Uterus (tissue), 4 donors: Measurements from ENCODE around the gene RPS25. TPM values are rescaled to one million over a fixed set of nuclear protein-coding genes. Genes with fewer than 3 reads are reported as not detected.
"Not testable (repeated sequence)": the region's sequence is repeated elsewhere in the genome, so short reads cannot be mapped to it uniquely, and the experiment has no call there.

Source experiments
- DNase-seq, 2 donors: peaks; one replicate each; pipeline ENCODE4 v3.0.0-alpha.2; 2019 to 2020
- H3K27ac ChIP-seq, 2 donors: fragments of 200-600 bp; sonication (generic); 1 replicate in 1 of 2; 2 replicates in 1 of 2; pipeline ENCODE4 v1.5.1; 2016 to 2018
- H3K27me3 ChIP-seq, 2 donors: fragments of 200-600 bp; sonication (generic); one replicate each; pipeline ENCODE4 v1.5.1; 2018 to 2019; ENCODE audit warnings: control low read depth in 1 of 2
- H3K36me3 ChIP-seq, 2 donors: fragments of 200-600 bp; sonication (generic); one replicate each; pipeline ENCODE4 v1.5.1; 2019; ENCODE audit warnings: control low read depth in 1 of 2
- H3K4me1 ChIP-seq, 2 donors: fragments of 200-600 bp; sonication (generic); one replicate each; pipeline ENCODE4 v1.5.1; 2018 to 2019; ENCODE audit warnings: control low read depth in 1 of 2
- H3K4me3 ChIP-seq, 2 donors: fragments of 200-600 bp; sonication (generic); 1 replicate in 1 of 2; 2 replicates in 1 of 2; pipeline ENCODE4 v1.5.1; 2018 to 2019; ENCODE audit warnings: mild to moderate bottlenecking in 1 of 2
- H3K9me3 ChIP-seq, 2 donors: fragments of 200-600 bp; sonication (generic); one replicate each; pipeline ENCODE4 v1.5.1; 2019; ENCODE audit warnings: control low read depth in 1 of 2
- POLR2A ChIP-seq, 2 donors: fragments of 450-650 bp; IDR thresholded peaks; one replicate each; pipeline ENCODE4 v1.6.1; 2016; ENCODE audit warnings: antibody characterized with exemption in 2 of 2, mild to moderate bottlenecking in 1 of 2, moderate library complexity in 1 of 2
- intact Hi-C: fragments of 100-400 bp; cut with DNase I; formaldehyde crosslinking; loops from one replicate; pipeline ENCODE4 v1.15.1; 2023; ENCODE audit warnings: low total_unique reads
- total RNA-seq, 4 donors: library from RNA; depleted of rRNA in 3 of 4; stranded (reverse); fragments of >200 nt in 3 of 4; gene quantifications; one replicate each; pipeline versions ENCODE4 v1.1.0 to v1.2.4, GENCODE V29; 2014 to 2023
- TF ChIP-seq, protein P1 (sequence below), 4 experiments: fragments of 200-600 bp in 2 of 4; fragments of 450-650 bp in 2 of 4; sonication (generic) in 2 of 4; IDR thresholded peaks; one replicate each; pipeline ENCODE4 v1.5.1; 2016 to 2019; ENCODE audit warnings: antibody characterized with exemption in 4 of 4, mild to moderate bottlenecking in 2 of 4, moderate library complexity in 1 of 4
- donor health status: DM: yes; HTN: yes; CAD: no.

RPS25 gene
- total RNA-seq, 4 donors from 2014 or later, result 1,075 to 3,325 (median 1,649) TPM

DNA sequence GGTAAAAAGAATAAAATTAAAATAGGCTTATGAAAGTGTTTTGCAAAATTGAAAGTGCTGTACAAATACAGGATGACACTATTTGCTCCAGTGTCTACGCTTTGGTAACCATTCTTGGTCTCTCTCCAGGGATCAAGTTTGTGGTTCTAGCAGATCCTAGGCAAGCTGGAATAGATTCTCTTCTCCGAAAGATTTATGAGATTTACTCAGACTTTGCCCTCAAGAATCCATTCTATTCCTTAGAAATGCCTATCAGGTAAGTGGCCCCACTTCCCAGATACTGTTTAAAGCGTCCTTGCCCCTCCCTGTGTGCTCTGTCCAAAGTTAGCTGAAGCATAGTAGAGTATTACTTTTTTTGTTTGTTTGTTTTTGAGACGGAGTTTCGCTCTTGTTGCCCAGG is 3.5 kb upstream of the RPS25 start:
- Histone ChIP-seq H3K4me3 (no peak overlapping the region), H3K36me3 (no peaks in the 10 kb centered on the region), H3K27ac (no peak overlapping the region), H3K4me1 (peaks cover 4 to 13% of the 10 kb centered on the region in 2 donors), H3K9me3 (no peaks in the 10 kb centered on the region), H3K27me3 (no peaks in the 10 kb centered on the region)
- TF ChIP-seq, protein P1, sequence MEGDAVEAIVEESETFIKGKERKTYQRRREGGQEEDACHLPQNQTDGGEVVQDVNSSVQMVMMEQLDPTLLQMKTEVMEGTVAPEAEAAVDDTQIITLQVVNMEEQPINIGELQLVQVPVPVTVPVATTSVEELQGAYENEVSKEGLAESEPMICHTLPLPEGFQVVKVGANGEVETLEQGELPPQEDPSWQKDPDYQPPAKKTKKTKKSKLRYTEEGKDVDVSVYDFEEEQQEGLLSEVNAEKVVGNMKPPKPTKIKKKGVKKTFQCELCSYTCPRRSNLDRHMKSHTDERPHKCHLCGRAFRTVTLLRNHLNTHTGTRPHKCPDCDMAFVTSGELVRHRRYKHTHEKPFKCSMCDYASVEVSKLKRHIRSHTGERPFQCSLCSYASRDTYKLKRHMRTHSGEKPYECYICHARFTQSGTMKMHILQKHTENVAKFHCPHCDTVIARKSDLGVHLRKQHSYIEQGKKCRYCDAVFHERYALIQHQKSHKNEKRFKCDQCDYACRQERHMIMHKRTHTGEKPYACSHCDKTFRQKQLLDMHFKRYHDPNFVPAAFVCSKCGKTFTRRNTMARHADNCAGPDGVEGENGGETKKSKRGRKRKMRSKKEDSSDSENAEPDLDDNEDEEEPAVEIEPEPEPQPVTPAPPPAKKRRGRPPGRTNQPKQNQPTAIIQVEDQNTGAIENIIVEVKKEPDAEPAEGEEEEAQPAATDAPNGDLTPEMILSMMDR (IDR thresholded peaks at IDR 0.05), result no peak
- no peak for TF ChIP-seq POLR2A (IDR thresholded peaks at IDR 0.05)
- intact Hi-C loops, result no loop called here
- DNase-seq, result no peak

DNA sequence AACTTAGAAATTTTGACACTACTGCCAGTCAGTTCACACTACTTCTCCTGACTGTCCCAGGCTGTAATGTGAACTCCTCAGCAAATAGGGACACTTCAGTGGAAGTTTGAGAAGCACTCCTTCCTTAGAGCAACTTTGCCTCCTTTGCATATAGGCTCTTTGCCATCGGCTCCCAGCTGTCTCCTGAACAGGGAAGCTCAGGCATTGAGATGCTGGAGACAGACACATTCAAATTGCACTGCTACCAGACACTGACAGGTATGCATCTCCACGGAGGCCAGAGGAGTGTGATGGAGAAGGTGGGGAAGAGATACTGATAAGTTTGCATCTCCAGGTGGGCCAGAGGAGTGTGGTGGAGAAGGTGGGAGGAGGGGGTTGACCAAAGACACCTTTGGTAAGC is 1.9 kb upstream of the RPS25 start:
- Histone ChIP-seq H3K4me1 (peaks cover 4 to 13% of the 10 kb centered on the region in 2 donors), H3K9me3 (no peaks in the 10 kb centered on the region), H3K36me3 (no peaks in the 10 kb centered on the region), H3K27ac (no peak overlapping the region), H3K4me3 (no peak overlapping the region), H3K27me3 (no peaks in the 10 kb centered on the region)
- intact Hi-C loops, result no loop called here
- no peak for DNase-seq
- TF ChIP-seq, protein P1 (IDR thresholded peaks at IDR 0.05), result no peak

DNA sequence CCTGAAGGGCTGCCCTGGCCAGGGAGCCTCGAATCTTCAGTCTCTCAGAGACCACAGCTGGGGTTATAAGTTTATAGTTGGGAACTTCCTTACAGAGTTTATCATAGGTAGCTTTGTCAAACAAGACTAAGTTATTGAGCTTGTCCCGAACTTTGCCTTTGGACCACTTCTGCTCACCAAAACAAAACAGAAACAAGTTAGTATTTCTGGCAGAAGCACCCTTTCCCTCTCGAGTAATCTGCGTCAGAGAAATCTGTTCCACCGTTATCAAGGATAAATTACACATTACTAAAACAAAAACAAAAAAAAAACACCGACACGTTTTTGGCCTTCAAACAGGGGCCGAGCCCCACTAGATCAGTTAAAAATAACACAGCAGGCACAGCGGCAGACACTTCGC is 766 bp downstream of the RPS25 start:
- H3K36me3 ChIP-seq, H3K9me3 ChIP-seq, DNase-seq, H3K27me3 ChIP-seq, intact Hi-C loops: not testable (repeated sequence)
- Histone ChIP-seq H3K4me3 (peak overlapping the region; percentile 75 to 94), H3K4me1 (peaks cover 4 to 13% of the 10 kb centered on the region in 2 donors), H3K27ac (peak overlapping the region; percentile 89 to 94)

DNA sequence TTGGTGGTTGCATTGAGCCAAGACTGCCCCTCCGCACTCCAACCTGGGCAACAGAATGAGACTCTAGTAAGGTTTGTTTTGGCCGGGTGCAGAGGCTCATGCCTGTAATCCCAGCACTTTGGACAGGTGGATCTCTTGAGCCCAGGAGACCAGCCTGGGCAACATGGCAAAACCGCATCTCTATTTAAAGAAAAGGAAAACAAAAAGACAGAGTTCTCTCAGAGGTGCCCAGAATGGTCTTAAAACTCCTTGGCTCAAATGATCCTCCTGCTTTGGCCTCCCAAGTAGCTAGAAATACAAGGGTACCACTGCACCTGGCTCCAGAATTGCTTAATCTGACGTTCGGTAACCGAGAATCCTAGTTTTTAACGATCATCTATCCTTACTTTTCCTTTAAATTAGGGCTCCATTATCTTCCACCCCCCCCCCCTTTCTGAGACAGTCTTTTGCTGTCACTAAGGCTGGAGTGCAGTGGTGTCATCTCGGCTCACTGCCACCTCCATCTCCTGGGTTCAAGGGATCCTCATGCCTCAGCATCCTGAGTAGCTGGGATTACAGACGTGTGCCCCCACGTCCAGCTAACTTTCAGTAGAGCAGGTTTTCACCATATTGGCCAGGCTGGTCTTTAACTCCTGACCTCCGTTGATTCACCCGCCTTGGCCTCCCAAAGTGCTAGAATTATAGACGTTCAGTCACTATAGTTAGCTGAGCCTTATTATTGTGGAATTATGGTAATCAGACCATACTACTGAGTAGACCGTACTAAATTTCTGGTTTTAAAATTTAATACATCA is 1.7 kb downstream of the RPS25 start:
- Histone ChIP-seq H3K27me3 (no peaks in the 10 kb centered on the region), H3K27ac (peak overlapping the region in 1 of 2 donors; percentile 89), H3K4me3 (no peak overlapping the region), H3K4me1 (peaks cover 4 to 13% of the 10 kb centered on the region in 2 donors), H3K9me3 (no peaks in the 10 kb centered on the region), H3K36me3 (no peaks in the 10 kb centered on the region)
- no peak for DNase-seq
- TF ChIP-seq, protein P1 (IDR thresholded peaks at IDR 0.05), result no peak
- no peak for TF ChIP-seq POLR2A (IDR thresholded peaks at IDR 0.05)
- intact Hi-C loops, result no loop called here

DNA sequence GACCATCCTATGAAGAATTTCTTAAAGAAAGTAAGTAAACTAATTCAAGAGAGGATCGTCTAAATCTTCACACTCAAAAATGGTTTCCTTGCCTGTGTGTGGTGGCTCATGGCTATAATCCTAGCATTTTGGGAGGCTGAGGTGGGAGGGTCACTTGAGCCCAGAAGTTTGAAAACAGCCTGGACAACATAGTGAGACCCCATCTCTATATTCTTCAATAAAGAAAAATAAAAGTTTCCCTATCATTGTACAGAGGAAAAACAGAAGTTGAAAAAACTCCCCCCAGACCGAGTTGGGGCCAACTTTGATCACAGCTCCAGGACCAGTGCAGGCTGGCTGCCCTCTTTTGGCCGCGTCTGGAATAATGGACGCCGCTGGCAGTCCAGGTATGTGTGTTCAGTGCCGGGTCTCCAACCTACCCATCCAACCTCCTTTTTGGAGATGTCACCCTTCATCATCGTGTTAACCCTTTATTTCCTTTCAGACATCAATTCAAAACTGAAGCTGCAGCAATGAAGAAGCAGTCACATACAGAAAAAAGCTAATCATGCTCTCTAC is 3.0 kb downstream of the RPS25 start:
- intact Hi-C loops, result no loop called here
- H3K27ac ChIP-seq, result no peak overlapping the region
- no peaks in the 10 kb centered on the region for H3K9me3 ChIP-seq
- H3K36me3 ChIP-seq, result no peaks in the 10 kb centered on the region
- H3K4me3 ChIP-seq, result no peak overlapping the region
- no peaks in the 10 kb centered on the region for H3K27me3 ChIP-seq
- H3K4me1 ChIP-seq, result peaks cover 0 to 5% of the 10 kb centered on the region in 2 donors
- no peak for TF ChIP-seq POLR2A (IDR thresholded peaks at IDR 0.05)
- TF ChIP-seq, protein P1 (IDR thresholded peaks at IDR 0.05), result no peak
- no peak for DNase-seq
